NT2/D1 (cell line): ENCODE results near the gene NEUROG2.

Experiments used
- SUZ12 ChIP-seq: IDR thresholded peaks from 2 replicates; pipeline ENCODE4 v1.6.1; 2011; ENCODE audit not compliant: insufficient read length, insufficient read depth; ENCODE audit errors: extremely low read depth
- YY1 ChIP-seq: IDR thresholded peaks from 2 replicates; pipeline ENCODE4 v1.6.1; 2011; ENCODE audit not compliant: insufficient read length, insufficient read depth
- ZNF274 ChIP-seq: IDR thresholded peaks from 2 replicates; pipeline ENCODE4 v1.6.1; 2011; ENCODE audit warnings: mild to moderate bottlenecking, low read depth, low read length

DNA sequence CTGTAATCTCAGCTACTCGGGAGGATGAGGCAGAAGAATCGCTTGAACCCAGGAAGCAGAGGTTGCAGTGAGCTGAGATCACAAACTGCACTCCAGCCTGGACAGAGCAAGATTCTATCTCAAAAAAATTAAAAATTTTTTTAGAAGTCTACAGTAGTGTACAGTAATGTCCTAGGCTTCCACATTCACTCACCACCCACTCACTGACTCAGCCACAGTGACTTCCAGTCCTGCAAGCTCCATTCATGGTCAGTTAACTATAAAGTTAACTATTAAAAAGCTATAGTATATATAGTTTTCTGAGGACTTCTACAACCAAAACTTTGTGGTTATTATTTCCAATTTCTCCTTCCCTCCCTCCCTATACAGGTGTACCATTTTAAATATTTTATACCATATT, 34.7 kb upstream of the NEUROG2 start:
- TF ChIP-seq YY1 (no peak), ZNF274 (no peak), SUZ12 (no peak)
